Retinal pigment epithelial cell (primary cell): ENCODE results near the gene MAPK6.

ENCODE experiments used
- DNase-seq: peaks from one replicate; pipeline ENCODE4 v3.0.0-alpha.2; 2010; ENCODE audit warnings: low read depth
- H3K4me3 ChIP-seq: 2 replicates; pipeline ENCODE4 v1.5.1; 2011; ENCODE audit warnings: mild to moderate bottlenecking, low read length, control low read depth, moderate library complexity
- TF ChIP-seq, protein P1 (sequence below): conservative IDR thresholded peaks from 2 replicates; pipeline ENCODE4 v1.5.1; 2011; ENCODE audit warnings: low read depth, low read length, control low read depth, inconsistent platforms

MAPK6 gene

DNA sequence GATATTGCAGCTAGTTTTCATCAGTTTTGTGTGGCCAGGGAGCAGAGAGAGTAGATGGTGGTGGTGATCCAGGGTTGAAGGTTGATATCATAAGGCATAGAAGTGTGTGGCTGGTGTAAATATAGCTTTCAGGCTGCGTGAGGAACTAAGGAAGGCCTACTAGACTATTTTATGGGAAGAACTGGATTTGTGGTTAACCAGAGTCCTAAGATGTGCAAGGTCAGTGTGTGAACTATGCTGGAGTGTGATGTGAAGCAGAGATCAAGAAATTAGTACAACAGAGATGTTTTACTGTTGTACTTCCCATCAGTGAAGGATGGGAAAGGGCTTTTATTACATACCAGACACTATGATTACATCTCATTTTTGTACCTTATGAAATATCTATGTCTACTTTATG, 41.5 kb downstream of the MAPK6 start:
- no peak for DNase-seq
- no peak overlapping the region for H3K4me3 ChIP-seq
- TF ChIP-seq, protein P1, sequence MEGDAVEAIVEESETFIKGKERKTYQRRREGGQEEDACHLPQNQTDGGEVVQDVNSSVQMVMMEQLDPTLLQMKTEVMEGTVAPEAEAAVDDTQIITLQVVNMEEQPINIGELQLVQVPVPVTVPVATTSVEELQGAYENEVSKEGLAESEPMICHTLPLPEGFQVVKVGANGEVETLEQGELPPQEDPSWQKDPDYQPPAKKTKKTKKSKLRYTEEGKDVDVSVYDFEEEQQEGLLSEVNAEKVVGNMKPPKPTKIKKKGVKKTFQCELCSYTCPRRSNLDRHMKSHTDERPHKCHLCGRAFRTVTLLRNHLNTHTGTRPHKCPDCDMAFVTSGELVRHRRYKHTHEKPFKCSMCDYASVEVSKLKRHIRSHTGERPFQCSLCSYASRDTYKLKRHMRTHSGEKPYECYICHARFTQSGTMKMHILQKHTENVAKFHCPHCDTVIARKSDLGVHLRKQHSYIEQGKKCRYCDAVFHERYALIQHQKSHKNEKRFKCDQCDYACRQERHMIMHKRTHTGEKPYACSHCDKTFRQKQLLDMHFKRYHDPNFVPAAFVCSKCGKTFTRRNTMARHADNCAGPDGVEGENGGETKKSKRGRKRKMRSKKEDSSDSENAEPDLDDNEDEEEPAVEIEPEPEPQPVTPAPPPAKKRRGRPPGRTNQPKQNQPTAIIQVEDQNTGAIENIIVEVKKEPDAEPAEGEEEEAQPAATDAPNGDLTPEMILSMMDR = no peak

DNA sequence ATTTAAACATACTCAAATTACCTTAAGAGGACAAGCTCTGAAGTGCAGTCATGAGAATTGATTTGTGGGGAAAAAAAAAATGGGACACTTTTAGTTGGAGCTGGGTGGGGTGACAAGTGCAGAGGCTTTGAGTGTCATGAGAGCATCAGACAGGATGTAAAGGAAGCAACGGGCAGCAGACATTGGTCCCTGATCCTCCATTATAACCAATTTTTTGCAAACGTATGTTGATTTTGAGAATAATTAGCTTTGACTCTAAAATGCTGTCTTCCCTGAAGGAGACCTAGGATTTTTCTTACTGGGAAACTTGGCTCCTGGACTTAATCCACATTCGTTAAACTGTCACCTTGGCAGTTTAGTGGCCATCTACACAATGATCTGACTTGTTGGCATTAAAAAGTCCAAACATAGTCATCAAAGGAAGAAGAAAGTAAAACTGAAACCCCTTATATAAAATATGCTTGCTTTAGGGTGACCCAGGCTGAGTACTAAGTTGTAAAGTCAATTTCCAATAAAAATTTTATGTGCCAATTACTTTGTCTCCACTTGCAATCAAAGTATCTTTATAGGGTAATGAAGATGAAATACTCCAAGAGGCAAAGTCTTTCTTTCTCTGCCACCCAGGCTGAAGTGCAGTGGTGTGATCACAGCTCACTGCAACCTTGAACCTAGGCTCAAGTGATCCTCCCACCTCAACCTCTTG, 48.0 kb downstream of the MAPK6 start:
- no peak overlapping the region for H3K4me3 ChIP-seq
- TF ChIP-seq, protein P1 = no peak
- no peak for DNase-seq

GRCh38 chr15:52067545-52067926, 48.5 kb downstream of the MAPK6 start:
- DNase-seq = no peak
- H3K4me3 ChIP-seq = no peak overlapping the region
- TF ChIP-seq, protein P1 = no peak

- no peak for DNase-seq
- TF ChIP-seq, protein P1 = no peak
Observed at GRCh38 chr15:52068004-52068615, 49.1 kb downstream of the MAPK6 start.

DNA sequence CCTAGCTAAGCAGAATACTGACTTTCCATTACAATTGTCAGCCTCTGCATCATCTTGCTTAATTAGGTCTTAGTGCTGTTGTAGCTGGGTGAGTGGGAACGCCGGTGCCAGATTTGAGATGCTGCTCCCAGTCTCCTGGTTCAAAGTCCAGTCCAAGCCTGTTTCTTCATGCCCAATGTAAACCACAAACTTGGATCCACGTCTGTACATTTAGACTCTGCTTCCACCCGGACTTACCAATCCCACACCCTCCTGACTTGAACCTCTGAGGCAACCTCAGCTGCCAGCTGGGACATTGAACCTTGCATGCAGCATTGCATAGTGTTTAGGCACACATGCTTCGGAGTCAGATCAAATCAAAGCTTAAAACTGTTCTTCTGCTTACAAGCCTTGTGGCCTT, 50.5 kb downstream of the MAPK6 start:
- TF ChIP-seq, protein P1 = no peak
- H3K4me3 ChIP-seq = no peak overlapping the region
- DNase-seq = no peak

More at GRCh38 chr15:52068004-52068615, 49.1 kb downstream of the MAPK6 start:
- H3K4me3 ChIP-seq = no peak overlapping the region

GRCh38 chr15:52071570-52071969, 52.6 kb downstream of the MAPK6 start:
- DNase-seq = no peak
- TF ChIP-seq, protein P1 = no peak
- H3K4me3 ChIP-seq = no peak overlapping the region
